ENCODE data around the gene TBX15.

Gene TBX15

DNA sequence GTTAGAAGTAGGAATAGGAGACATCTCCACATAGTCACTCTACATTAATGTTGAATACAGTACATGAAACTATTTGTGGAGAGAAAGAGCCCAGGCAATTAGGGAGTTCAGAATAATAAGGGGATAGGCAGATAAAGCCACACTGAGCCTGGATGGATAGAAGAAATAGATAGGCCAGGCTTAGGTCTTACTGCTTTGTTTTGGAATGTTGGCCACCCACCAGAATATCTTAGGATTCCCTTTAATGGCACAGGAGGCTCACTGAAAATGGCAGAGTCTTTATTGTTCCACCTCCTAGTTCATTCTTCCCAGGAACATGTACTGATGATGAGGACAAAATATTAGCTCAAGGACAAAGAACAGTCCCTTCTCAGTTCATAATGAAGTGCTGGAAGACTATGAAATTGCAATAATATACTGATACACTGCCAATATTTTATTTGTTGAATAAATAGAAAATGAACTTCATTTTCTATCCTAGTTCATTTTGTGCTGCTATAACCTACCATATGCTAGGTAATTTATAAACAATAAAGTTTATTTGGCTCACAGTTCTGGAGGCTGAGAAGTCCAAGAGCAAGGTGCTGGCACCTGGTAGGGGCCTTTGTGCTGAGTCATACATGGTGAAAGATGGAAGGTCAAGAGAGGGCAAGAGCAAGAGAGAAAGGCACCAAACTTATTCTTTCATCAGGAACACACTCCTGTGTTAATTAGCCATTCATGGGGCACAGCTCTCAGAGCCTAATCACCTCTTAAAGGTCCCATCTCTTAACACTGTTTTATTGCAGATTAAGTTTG lies 87.3 kb downstream of the TBX15 start:
- Histone ChIP-seq H3K4me3 (no peak overlapping the region), H3K27ac (no peak overlapping the region), H3K9ac (no peak overlapping the region), H3K36me3 (no peaks in the 10 kb centered on the region), H3K27me3 (no peaks in the 10 kb centered on the region), H3K4me1 (peaks cover 0 to 20% (median 0%) of the 10 kb centered on the region in 10 experiments; a peak in 2 of 20 replicates), H3K9me3 (replicated peaks in 1 of 11) (no peaks in the 10 kb centered on the region), H4K20me1 (no peaks in the 10 kb centered on the region), H3K4me2 (0 out of 22 replicates have a peak overlapping the region, but pooled peaks of 1 of the 11 experiments have one; percentile 2)
- no peak for TF ChIP-seq Cebpa-rat (IDR thresholded peaks at IDR 0.05)

DNA sequence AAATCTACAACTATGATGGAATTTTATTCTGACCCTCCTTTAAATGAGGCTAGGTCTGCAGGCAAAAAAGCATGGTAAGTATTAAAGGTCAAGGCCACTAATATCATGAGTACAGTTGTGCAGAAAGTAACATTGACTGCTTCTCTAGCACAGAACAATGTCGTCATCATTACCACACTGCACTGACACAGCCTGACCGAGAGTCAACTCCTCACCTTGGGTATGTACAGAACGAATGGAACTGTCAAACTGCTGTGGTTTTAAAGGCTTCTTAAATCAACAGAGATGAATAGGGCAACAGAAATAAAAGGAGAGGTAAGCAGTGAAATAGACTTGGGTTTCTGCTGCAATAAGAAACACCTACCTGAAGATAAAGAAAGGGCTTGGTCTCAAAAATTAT lies 88.8 kb downstream of the TBX15 start:
- Histone ChIP-seq H4K20me1 (no peaks in the 10 kb centered on the region), H3K36me3 (no peaks in the 10 kb centered on the region), H3K4me2 (no peak overlapping the region), H3K9ac (no peak overlapping the region), H3K4me1 (peaks cover 0 to 20% (median 0%) of the 10 kb centered on the region in 10 experiments; a peak in 2 of 20 replicates), H3K4me3 (no peak overlapping the region), H3K27me3 (no peaks in the 10 kb centered on the region), H3K27ac (no peak overlapping the region), H3K9me3 (replicated peaks in 1 of 11) (no peaks in the 10 kb centered on the region)
- TF ChIP-seq Cebpa-rat (IDR thresholded peaks at IDR 0.05), result no peak

DNA sequence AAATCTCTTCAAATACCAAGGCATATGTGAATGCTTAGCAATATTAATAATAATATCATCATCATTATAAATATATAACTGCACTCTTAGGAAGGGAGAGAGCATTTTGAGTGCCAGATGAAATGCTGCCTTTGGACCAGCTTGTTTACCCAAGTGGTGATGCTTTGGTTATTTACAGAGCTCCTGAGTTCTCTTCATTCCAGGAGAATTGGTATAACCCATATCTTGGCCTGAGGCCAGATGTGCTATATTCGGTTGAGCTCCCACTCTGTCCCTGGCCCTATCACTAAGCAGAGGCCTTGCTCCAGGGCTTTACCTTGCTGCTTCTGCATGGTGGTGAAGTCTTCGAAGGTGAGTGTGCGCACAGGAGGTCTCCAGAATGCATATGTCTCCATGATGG lies 89.4 kb downstream of the TBX15 start:
- H3K36me3 ChIP-seq, result no peaks in the 10 kb centered on the region
- H3K4me1 ChIP-seq, result peaks cover 0 to 17% (median 0%) of the 10 kb centered on the region in 10 experiments; a peak in 2 of 20 replicates
- H3K9me3 ChIP-seq (replicated peaks in 1 of 11), result no peaks in the 10 kb centered on the region
- no peak for TF ChIP-seq Cebpa-rat (IDR thresholded peaks at IDR 0.05)
- no peak overlapping the region for H3K9ac ChIP-seq
- H3K4me2 ChIP-seq, result no peak overlapping the region
- no peaks in the 10 kb centered on the region for H4K20me1 ChIP-seq
- no peak overlapping the region for H3K27ac ChIP-seq
- no peaks in the 10 kb centered on the region for H3K27me3 ChIP-seq
- H3K4me3 ChIP-seq, result no peak overlapping the region

GRCh38 chr1:118896416-118896815 lies 91.7 kb downstream of the TBX15 start:
- no peaks in the 10 kb centered on the region for H3K27me3 ChIP-seq
- peaks cover 0 to 6% (median 0%) of the 10 kb centered on the region in 10 experiments; a peak in 2 of 20 replicates for H3K4me1 ChIP-seq
- no peaks in the 10 kb centered on the region for H3K9me3 ChIP-seq (replicated peaks in 1 of 11)
- TF ChIP-seq Cebpa-rat (IDR thresholded peaks at IDR 0.05), result no peak
- H3K27ac ChIP-seq, result no peak overlapping the region
- H3K36me3 ChIP-seq, result no peaks in the 10 kb centered on the region
- no peak overlapping the region for H3K4me3 ChIP-seq
- no peaks in the 10 kb centered on the region for H4K20me1 ChIP-seq
- H3K4me2 ChIP-seq, result no peak overlapping the region
- H3K9ac ChIP-seq, result no peak overlapping the region

GRCh38 chr1:118894836-118895235 lies 93.3 kb downstream of the TBX15 start:
- Histone ChIP-seq H3K9me3 (replicated peaks in 1 of 11) (no peaks in the 10 kb centered on the region), H4K20me1 (no peaks in the 10 kb centered on the region), H3K4me2 (no peak overlapping the region), H3K36me3 (no peaks in the 10 kb centered on the region), H3K27ac (no peak overlapping the region), H3K27me3 (no peaks in the 10 kb centered on the region), H3K4me1 (no peaks in the 10 kb centered on the region), H3K4me3 (no peak overlapping the region), H3K9ac (no peak overlapping the region)
- no peak for TF ChIP-seq Cebpa-rat (IDR thresholded peaks at IDR 0.05)

GRCh38 chr1:118890851-118891384 lies 97.2 kb downstream of the TBX15 start:
- H4K20me1 ChIP-seq, result no peaks in the 10 kb centered on the region
- H3K4me3 ChIP-seq, result no peak overlapping the region
- no peaks in the 10 kb centered on the region for H3K36me3 ChIP-seq
- no peak overlapping the region for H3K4me2 ChIP-seq
- H3K9me3 ChIP-seq (replicated peaks in 1 of 11), result no peaks in the 10 kb centered on the region
- no peak overlapping the region for H3K27ac ChIP-seq
- H3K27me3 ChIP-seq, result no peaks in the 10 kb centered on the region
- H3K9ac ChIP-seq, result no peak overlapping the region
- peaks cover 0 to 12% (median 0%) of the 10 kb centered on the region in 10 experiments; a peak in 5 of 20 replicates for H3K4me1 ChIP-seq
- TF ChIP-seq Cebpa-rat (IDR thresholded peaks at IDR 0.05), result no peak

- Histone ChIP-seq H3K9ac (no peak overlapping the region), H3K4me3 (no peak overlapping the region), H4K20me1 (no peaks in the 10 kb centered on the region), H3K9me3 (replicated peaks in 1 of 11) (no peaks in the 10 kb centered on the region), H3K27me3 (no peaks in the 10 kb centered on the region), H3K4me1 (peaks cover 0 to 12% (median 0%) of the 10 kb centered on the region in 10 experiments; a peak in 5 of 20 replicates), H3K4me2 (no peak overlapping the region), H3K27ac (no peak overlapping the region), H3K36me3 (no peaks in the 10 kb centered on the region)
- TF ChIP-seq Cebpa-rat (IDR thresholded peaks at IDR 0.05), result no peak
These were observed 103.2 kb downstream of the TBX15 start for GRCh38 chr1:118884946-118885345.

DNA sequence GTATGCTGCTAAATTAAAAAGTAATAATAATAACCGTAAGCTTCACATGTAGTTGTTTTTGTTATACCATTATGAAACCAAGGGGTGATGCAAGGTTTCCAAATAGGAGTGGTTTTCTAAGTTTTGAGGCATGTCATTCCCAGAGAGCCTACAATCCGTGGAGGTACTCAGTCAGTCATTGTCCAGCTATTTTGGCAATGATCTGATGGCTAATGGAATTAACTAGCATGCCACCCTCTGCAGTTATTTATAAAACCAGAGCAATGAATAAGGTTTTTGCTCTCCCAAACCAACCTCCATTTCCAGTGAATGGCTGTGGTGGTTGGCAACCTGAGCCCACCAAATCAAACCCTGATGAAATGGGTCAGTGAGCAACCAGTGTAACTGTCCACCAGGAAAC lies 106.4 kb downstream of the TBX15 start:
- Histone ChIP-seq H3K9me3 (replicated peaks in 1 of 11) (no peaks in the 10 kb centered on the region), H4K20me1 (no peaks in the 10 kb centered on the region), H3K27ac (no peak overlapping the region), H3K4me1 (no peaks in the 10 kb centered on the region), H3K36me3 (no peaks in the 10 kb centered on the region), H3K27me3 (no peaks in the 10 kb centered on the region), H3K4me3 (no peak overlapping the region), H3K9ac (no peak overlapping the region), H3K4me2 (no peak overlapping the region)
- no peak for TF ChIP-seq Cebpa-rat (IDR thresholded peaks at IDR 0.05)

GRCh38 chr1:118878661-118879060 lies 109.5 kb downstream of the TBX15 start:
- no peak for TF ChIP-seq Cebpa-rat (IDR thresholded peaks at IDR 0.05)
- Histone ChIP-seq H3K27ac (no peak overlapping the region), H3K9ac (no peak overlapping the region), H3K27me3 (no peaks in the 10 kb centered on the region), H3K36me3 (no peaks in the 10 kb centered on the region), H3K9me3 (replicated peaks in 1 of 11) (no peaks in the 10 kb centered on the region), H3K4me1 (no peaks in the 10 kb centered on the region), H3K4me3 (no peak overlapping the region), H3K4me2 (no peak overlapping the region), H4K20me1 (no peaks in the 10 kb centered on the region)

Measured in BLaER1 treated with 17β-estradiol and CSF1 and Interleukin-3, amounts not matched to agents 10 nM and 100 nM (cell line).